Sigmoid colon (tissue), 4 donors: ENCODE results near the gene RLN3.

Source experiments
- EP300 ChIP-seq, 4 donors: sonication (generic); formaldehyde crosslinking; IDR thresholded peaks; one replicate each; pipeline ENCODE4 v1.6.1; 2017; ENCODE audit warnings: antibody characterized with exemption in 4 of 4
- POLR2A ChIP-seq, 2 donors: fragments of 450-650 bp; IDR thresholded peaks; one replicate each; pipeline ENCODE4 v1.6.1; 2016; ENCODE audit warnings: antibody characterized with exemption in 2 of 2, mild to moderate bottlenecking in 2 of 2, moderate library complexity in 2 of 2
- POLR2AphosphoS5 ChIP-seq, 4 donors: sonication (generic); formaldehyde crosslinking; IDR thresholded peaks; one replicate each; pipeline ENCODE4 v1.6.1; 2017; ENCODE audit warnings: antibody characterized with exemption in 4 of 4
- TF ChIP-seq, protein P1 (sequence below), 4 experiments: fragments of 450-650 bp in 3 of 4; fragments of 200-600 bp in 1 of 4; IDR thresholded peaks; one replicate each; pipeline ENCODE4 v1.5.1; 2016 to 2019; ENCODE audit warnings: antibody characterized with exemption in 4 of 4, mild to moderate bottlenecking in 3 of 4, moderate library complexity in 2 of 4

DNA sequence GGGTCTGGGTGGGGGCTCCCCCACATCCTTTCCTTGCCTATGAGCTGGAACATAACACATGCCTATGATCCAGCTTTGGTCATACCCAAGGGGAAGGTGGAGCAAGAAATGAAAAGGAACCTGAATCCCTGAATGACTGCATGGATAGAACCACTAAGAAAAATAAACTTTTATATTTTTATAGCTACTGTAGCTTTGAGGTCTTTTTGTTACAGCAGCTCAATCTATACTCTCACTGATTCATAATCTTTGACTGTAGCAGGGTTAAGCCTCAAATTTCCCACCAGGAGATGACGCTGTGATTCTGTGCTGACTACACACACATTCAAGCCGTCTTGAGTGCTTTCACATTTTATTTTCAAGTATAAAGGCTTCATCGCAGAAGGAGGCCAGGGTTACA is 25.1 kb downstream of the RLN3 start:
- TF ChIP-seq, protein P1, sequence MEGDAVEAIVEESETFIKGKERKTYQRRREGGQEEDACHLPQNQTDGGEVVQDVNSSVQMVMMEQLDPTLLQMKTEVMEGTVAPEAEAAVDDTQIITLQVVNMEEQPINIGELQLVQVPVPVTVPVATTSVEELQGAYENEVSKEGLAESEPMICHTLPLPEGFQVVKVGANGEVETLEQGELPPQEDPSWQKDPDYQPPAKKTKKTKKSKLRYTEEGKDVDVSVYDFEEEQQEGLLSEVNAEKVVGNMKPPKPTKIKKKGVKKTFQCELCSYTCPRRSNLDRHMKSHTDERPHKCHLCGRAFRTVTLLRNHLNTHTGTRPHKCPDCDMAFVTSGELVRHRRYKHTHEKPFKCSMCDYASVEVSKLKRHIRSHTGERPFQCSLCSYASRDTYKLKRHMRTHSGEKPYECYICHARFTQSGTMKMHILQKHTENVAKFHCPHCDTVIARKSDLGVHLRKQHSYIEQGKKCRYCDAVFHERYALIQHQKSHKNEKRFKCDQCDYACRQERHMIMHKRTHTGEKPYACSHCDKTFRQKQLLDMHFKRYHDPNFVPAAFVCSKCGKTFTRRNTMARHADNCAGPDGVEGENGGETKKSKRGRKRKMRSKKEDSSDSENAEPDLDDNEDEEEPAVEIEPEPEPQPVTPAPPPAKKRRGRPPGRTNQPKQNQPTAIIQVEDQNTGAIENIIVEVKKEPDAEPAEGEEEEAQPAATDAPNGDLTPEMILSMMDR (IDR thresholded peaks at IDR 0.05), result no peak
- TF ChIP-seq EP300 (IDR thresholded peaks at IDR 0.05) (no peak), POLR2A (IDR thresholded peaks at IDR 0.05) (no peak), POLR2AphosphoS5 (IDR thresholded peaks at IDR 0.05) (no peak)
